Ramos (cell line): ENCODE measurements around the gene DLGAP1.

ENCODE experiments used
- in situ Hi-C: fragments of 300-500 bp; cut with MboI; formaldehyde crosslinking; loops from one replicate; pipeline ENCODE4 v1.14.3; 2022; ENCODE audit warnings: low sequenced_read_pairs; ENCODE audit not compliant: unreplicated experiment

The DLGAP1 gene

GRCh38 chr18:3511980-3512379 lies 943.1 kb downstream of the DLGAP1 start:
- in situ Hi-C loops: no loop called here

- in situ Hi-C loops: no loop called here
Observed at GRCh38 chr18:3510896-3511295, 944.2 kb downstream of the DLGAP1 start.

GRCh38 chr18:3510024-3510423 lies 945.1 kb downstream of the DLGAP1 start:
- in situ Hi-C loops: no loop called here

GRCh38 chr18:3508576-3509549 lies 946.2 kb downstream of the DLGAP1 start:
- in situ Hi-C loops: no loop called here

GRCh38 chr18:3504637-3505036 lies 950.5 kb downstream of the DLGAP1 start:
- in situ Hi-C loops: no loop called here

GRCh38 chr18:3502650-3503049 lies 952.5 kb downstream of the DLGAP1 start:
- in situ Hi-C loops: no loop called here

- in situ Hi-C loops: no loop called here
Observed at GRCh38 chr18:3500016-3500415, 955.1 kb downstream of the DLGAP1 start.

GRCh38 chr18:3499501-3499900 lies 955.6 kb downstream of the DLGAP1 start:
- in situ Hi-C loops: no loop called here

- in situ Hi-C loops: no loop called here
Observed at GRCh38 chr18:3498698-3499471, 956.2 kb downstream of the DLGAP1 start.

- in situ Hi-C loops: no loop called here
Observed at GRCh38 chr18:3495691-3496430, 959.2 kb downstream of the DLGAP1 start.

- in situ Hi-C loops: no loop called here
Observed at GRCh38 chr18:3494569-3494968, 960.5 kb downstream of the DLGAP1 start.

GRCh38 chr18:3494245-3494526 lies 960.9 kb downstream of the DLGAP1 start:
- in situ Hi-C loops: no loop called here

GRCh38 chr18:3493501-3494244 lies 961.4 kb downstream of the DLGAP1 start:
- in situ Hi-C loops: no loop called here

- in situ Hi-C loops: no loop called here
Observed at GRCh38 chr18:3492721-3493120, 962.4 kb downstream of the DLGAP1 start.

GRCh38 chr18:3491981-3492555 lies 963.0 kb downstream of the DLGAP1 start:
- in situ Hi-C loops: no loop called here

GRCh38 chr18:3489462-3489861 lies 965.6 kb downstream of the DLGAP1 start:
- in situ Hi-C loops: no loop called here

GRCh38 chr18:3486512-3486911 lies 968.6 kb downstream of the DLGAP1 start:
- in situ Hi-C loops: no loop called here

GRCh38 chr18:3485153-3486149 lies 969.7 kb downstream of the DLGAP1 start:
- in situ Hi-C loops: no loop called here

GRCh38 chr18:3482258-3482657 lies 972.8 kb downstream of the DLGAP1 start:
- in situ Hi-C loops: no loop called here
